GM23338 (cell line): Measurements from ENCODE around the gene TRUB2.

Experiments
- CREB1 ChIP-seq: fragments of 250-450 bp; sonication (Bioruptor Pico); IDR thresholded peaks from 2 replicates; pipeline ENCODE4 v1.5.0; 2020; ENCODE audit warnings: low read depth, mild to moderate bottlenecking, moderate library complexity
- CTCF ChIP-seq, 2 experiments: fragments of 200-600 bp in 1 of 2; sonication (generic) in 1 of 2; conservative IDR thresholded peaks; 2 replicates each; pipeline versions ENCODE4 v1.5.1 to v1.6.1; 2016 to 2017; ENCODE audit warnings: antibody characterized with exemption in 2 of 2, low read depth in 2 of 2, mild to moderate bottlenecking in 2 of 2, moderate library complexity in 1 of 2
- EZH2 ChIP-seq: fragments of 200-600 bp; sonication (generic); IDR thresholded peaks from one replicate; pipeline ENCODE4 v1.8.0; 2017; ENCODE audit warnings: antibody characterized with exemption, mild to moderate bottlenecking, low read depth; ENCODE audit not compliant: unreplicated experiment
- EZH2phosphoT487 ChIP-seq: fragments of 200-600 bp; sonication (generic); IDR thresholded peaks from one replicate; pipeline ENCODE4 v1.8.1; 2018; ENCODE audit warnings: antibody characterized with exemption; ENCODE audit not compliant: unreplicated experiment
- POLR2AphosphoS5 ChIP-seq: IDR thresholded peaks from 2 replicates; pipeline ENCODE4 v1.6.1; 2016; ENCODE audit warnings: antibody characterized with exemption, low read depth
- REST ChIP-seq: IDR thresholded peaks from one replicate; pipeline ENCODE4 v1.6.1; 2018; ENCODE audit warnings: antibody characterized with exemption; ENCODE audit not compliant: unreplicated experiment
- STAT1 ChIP-seq: IDR thresholded peaks from one replicate; pipeline ENCODE4 v1.6.1; 2016; ENCODE audit warnings: antibody characterized with exemption; ENCODE audit not compliant: unreplicated experiment
- ZNF114 ChIP-seq: fragments of 250-450 bp; sonication (Bioruptor Pico); IDR thresholded peaks from 2 replicates; pipeline ENCODE4 v1.5.0; 2020; ENCODE audit warnings: mild to moderate bottlenecking, moderate library complexity
- ZNF331 ChIP-seq: fragments of 250-450 bp; sonication (Bioruptor Pico); IDR thresholded peaks from 2 replicates; pipeline ENCODE4 v1.5.0; 2020; ENCODE audit warnings: low read depth, mild to moderate bottlenecking, moderate library complexity
- ZNF462 ChIP-seq: fragments of 250-450 bp; sonication (Bioruptor Pico); IDR thresholded peaks from 2 replicates; pipeline ENCODE4 v1.5.0; 2020; ENCODE audit warnings: mild to moderate bottlenecking, moderate library complexity

GRCh38 chr9:128341435-128341849 is 19.2 kb upstream of the TRUB2 start:
- TF ChIP-seq ZNF114 (CRISPR knock-in tag) (no peak), ZNF331 (no peak), CTCF (conservative IDR thresholded peaks at IDR 0.05; ENCODE audit: low read depth in 2 of 2) (peak; percentile 69 to 81), EZH2 (no peak), REST (no peak), POLR2AphosphoS5 (no peak), EZH2phosphoT487 (no peak), STAT1 (no peak), CREB1 (CRISPR knock-in tag) (no peak), ZNF462 (CRISPR knock-in tag) (no peak)
